Neural progenitor cell (in vitro differentiated cells): ENCODE measurements around the gene PLCG2.

Source experiments
- CTCF ChIP-seq: fragments of 200-600 bp; sonication (generic); IDR thresholded peaks from 2 replicates; pipeline ENCODE4 v1.5.1; 2017; ENCODE audit warnings: antibody characterized with exemption, mild to moderate bottlenecking
- EZH2 ChIP-seq: fragments of 200-600 bp; sonication (generic); IDR thresholded peaks from 2 replicates; pipeline ENCODE4 v1.6.1; 2017; ENCODE audit warnings: antibody characterized with exemption, mild to moderate bottlenecking, moderate library complexity

DNA sequence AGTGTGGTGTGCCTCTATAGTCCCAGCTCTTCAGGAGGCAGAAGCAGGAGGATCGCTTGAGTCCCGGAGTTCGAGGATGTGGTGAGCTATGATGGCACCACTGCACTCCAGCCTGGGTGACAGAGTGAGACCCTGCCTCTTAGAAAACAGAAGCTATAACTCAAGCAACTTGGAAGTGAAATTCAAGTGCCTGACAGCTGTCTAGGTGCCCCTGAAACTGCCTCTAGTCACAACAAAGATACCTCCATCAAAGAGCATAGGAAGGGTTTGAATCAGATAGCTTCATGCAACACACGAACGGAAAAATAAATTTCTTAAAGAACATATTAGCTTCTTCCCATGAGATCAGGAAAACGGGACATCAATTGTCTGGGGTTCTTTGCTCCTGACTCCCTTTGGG lies 860 bp upstream of the PLCG2 start:
- TF ChIP-seq CTCF = no peak
- TF ChIP-seq EZH2 = no peak
